ENCODE data around the gene ITGAD.

GRCh38 chr16:31430380-31431052 is 37.4 kb downstream of the ITGAD start:
- no peak for TF ChIP-seq EZH2 (IDR thresholded peaks at IDR 0.05; ENCODE audit: low read length, unreplicated experiment)
- TF ChIP-seq CTCF (conservative IDR thresholded peaks at IDR 0.05; ENCODE audit: low read depth, low read length), result no peak

Measured in PC-3 (cell line).